NCI-H345 (cell line): ENCODE data around the gene C4orf17.
A peak's percentile ranks its signal among the peaks of the same experiment; 100 is the strongest.
"Not testable (repeated sequence)": the region's sequence is repeated elsewhere in the genome, so short reads cannot be mapped to it uniquely, and the experiment has no call there.

ENCODE experiments used
- DNase-seq: peaks from one replicate; lab custom pipeline; 2025; lab: John Stamatoyannopoulos, UW

Gene C4orf17

DNA sequence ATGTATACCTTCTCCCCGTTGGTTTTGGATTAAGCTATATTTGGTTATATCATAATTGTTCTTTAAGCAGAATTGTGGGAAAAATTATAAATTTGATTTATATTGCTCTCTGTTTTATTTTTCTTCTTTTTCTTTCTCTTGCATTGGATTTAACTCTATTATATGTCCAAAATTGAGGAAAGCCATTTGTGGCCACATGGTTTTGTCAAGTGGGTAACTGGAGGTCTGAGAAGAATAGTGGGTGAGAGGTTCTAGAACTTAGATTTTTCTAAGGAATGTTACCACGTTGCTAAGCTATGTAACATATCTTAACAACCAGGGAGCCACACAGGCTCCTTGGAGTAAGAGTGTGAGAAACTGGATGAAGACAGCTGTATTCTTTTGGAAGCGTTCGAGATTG lies at the start of gene C4orf17:
Gene C4orf17, plus strand, starts transcription at position 301 of the 400 bp plus-strand sequence. CDS start 2,061 bp downstream, outside the sequence.
- no peak for DNase-seq

DNA sequence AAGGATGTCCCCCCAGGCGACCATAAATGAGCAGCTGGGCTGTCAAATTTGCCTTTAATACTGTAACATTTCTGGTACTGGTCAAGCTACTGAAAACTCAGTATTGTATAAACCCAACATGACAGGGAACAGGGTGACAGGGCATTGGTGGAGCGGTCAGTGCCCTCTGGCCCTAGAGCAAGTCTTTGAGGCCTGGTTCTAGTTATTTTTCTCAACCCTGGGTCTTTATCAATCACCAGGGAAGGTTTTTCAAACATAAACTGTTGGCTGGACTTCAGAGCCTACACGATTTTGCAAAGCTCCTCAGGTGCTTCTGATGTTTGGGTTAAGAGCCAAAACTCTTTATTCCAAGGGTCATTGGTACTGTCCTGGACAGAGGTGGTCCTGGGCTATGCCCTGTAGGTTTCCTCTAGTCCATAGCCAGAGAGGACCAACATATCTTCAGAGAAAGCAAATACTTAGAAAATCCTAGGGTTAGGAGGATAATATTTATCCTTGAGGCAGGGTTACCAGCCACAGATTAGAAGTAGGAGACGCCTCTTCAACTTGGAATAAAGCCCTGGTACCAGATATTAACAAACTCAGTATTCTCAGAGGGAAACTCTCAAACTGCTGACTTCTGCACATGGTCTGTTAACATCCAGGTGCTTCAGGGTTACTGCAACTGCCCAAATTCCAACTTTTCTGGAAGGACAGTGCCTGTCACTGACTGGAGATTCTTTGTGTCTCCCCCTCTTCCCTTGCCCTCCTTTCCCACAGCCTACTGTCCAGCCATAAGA lies 49.0 kb upstream of the C4orf17 start:
- no peak for DNase-seq

DNA sequence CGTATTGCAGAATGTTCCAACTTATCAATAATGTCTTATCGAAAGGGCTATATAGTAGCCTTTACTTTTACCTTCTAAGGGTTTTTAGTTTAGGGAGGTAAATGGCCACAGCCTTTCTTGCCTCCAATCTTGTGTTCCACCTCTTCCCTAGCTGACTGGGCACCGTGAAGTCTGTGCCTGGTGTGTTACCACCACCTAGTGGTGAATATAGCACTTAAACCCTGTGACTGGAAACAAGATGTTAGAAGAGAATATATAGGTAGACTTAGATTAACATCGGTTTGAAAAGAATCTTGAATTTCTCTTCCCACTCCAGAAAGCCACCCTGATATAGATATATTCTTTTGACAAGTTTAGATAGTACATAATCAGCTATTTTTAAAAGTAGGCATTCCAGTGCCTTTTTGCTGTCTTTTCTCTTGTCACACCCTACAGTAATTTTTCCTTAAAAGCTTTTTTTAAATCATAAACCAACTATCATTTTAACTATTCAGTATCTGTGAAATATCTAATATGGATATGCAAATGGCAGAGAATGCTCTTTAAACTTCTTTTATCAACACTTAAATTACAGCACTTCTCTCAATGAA lies 47.9 kb upstream of the C4orf17 start:
- DNase-seq, result peak; percentile 66

DNA sequence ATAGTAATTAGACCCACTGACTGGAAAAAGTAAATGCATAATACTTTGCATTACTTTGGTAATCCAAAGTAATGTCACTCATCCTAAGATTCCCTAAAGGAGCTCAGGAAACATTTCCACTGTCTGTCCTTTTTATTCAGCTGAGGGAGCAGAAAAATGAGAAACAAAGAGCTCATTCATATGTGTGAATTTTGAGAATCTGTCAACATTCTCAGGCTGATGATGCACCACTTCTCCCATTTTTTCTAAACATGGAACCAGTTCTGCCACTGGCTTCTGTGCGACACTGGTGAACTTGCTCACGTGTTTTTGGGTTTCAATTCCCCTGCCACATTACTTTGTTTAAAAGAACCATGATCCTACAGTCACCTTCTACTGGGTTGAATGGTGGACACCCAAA lies 47.3 kb upstream of the C4orf17 start:
- no peak for DNase-seq

DNA sequence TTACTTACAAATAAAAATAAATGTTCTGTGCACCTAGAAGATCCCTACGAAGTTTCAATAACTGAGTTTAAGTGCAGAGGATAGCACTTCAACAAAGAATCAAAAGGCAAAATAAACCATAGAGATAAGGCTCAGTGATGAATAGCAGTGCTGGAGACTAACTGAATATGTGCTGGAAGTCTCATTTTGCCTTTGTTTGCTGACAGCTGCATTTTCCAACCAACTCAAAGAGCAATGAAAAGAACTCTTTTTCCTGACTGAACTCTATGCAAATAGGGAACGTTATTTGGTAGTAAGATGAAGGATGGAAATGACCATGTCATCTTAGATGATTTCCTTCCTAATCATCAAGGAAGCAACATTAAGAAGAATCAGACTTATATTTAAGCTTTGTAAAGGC lies 42.9 kb upstream of the C4orf17 start:
- no peak for DNase-seq

DNA sequence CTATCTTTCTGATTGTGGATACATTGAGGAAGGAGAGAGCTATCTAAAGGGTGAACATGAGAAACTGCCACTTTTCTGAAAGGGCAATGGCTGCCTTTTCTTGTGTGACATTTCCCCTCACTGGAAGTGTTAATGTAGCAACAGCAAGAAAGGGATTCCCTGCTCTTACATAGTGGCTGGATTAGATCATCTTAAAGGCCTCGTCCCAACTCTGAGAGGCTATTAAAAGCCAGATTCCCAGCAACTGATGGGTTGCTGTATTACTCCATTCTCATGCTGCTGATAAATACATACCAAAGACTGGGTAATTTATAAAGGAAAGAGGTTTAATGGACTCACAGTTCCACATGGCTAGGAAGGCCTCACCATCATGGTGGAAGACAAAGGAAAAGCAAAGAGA lies 41.9 kb upstream of the C4orf17 start:
- no peak for DNase-seq

DNA sequence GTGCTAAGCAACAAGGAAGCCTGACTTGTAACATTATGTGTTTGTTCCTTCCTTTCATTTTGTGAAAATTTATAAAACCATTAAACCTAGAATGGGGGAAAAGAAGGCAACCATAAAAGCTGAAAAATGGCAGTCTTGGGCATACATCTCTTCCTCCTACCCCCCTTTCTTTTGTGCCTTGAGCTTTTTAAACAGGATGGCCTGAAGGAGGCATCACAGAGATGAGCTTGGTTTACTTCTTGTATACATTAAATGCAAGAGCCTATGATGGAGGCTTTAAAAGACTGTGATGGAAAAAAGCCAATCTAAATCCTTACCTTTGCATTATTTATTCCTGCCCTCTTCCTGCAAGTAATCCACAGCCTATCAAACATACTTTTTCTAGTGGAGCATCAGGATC lies 39.5 kb upstream of the C4orf17 start:
- no peak for DNase-seq

DNA sequence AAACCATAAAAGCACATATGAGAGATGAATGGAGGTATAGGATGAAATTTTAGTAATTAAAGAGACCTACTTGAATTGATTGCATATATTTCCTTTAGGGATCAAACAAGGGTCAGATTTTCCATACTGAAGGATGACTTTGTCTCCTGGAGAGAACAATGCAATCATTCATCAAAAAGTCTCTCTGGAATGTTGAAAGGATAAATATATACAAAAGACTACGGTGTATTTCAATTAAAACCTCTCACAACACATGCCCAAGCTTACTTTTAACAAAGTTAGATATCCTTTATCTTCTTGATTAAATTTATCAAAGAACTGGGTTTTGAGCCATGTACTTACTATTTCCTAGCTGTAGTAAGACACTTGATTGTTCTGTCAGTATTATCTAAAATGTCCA lies 38.9 kb upstream of the C4orf17 start:
- DNase-seq, result no peak

DNA sequence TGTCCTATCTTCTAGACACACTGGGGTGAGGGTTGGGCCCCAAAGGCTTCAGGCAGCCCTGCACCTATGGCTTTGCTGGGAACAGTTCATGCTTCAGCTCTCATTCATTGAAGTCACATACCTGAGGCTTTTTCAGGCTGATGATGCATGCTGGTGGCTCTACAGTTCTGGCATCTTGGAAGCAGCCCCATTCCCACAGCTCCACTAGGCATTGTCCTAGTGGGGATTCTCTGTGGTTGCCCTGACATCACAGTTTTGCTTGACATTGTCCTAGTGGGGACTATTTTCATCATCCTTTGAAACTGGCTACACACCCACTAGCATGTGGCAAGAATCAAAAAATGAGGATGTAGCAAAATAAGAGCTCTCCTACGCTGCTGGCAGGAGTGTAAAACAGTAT lies 37.7 kb upstream of the C4orf17 start:
- no peak for DNase-seq

DNA sequence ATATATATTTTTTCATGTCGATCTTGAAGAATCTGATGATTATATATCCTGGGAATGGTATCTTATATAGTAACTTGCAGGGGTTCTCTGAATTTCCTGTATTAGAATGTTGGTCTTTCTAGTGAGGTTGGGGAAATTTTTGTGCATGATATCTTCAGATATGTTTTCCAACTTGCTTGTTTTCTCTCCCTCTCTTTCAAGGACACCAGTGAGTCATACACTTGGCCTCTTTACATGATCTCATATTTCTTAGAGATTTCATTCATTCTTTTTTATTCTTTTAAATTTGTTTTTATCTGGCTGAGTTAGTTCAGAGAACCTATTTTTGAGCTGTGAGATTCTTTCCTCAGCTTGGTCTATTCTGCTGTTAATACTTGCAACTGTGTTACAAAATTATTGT lies 27.2 kb upstream of the C4orf17 start:
- DNase-seq, result no peak

DNA sequence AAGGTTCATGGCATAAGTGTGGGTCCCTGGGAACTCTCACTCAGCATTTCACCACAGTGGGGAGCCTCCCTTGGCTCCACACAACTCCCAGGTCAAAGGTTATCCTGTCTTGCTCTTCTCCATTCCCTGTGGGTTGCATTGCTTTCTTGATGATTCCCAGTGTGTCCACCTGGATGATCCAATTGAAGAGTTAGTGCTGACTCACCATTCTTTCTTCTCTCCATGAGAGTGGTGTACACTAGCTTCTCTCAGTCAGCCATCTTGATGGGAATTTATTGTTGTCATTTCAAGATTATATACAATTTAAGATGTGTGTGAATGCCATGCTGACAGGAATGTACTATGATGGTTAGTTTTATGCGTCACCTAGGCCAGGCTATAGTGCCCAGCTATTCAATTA lies 25.6 kb upstream of the C4orf17 start:
- DNase-seq, result no peak

DNA sequence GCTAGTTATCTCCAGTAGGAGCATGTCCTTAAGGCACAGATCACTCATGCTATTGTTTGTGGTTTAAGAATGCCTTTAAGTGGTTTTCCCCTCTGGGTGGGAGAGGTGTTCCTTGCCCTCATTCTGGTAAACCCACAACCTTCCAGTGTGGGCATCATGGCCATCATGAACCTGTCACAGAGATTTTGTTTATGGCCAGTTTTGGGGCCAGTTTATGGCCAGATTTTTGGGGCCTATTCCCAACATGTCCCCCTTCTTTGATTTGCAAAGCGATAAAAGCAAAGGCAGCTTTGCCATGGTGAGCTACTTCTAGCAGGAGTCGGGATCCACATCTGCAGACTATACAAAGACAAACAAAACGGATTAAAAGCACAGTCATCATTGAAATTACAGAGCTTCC lies 24.2 kb upstream of the C4orf17 start:
- DNase-seq, result not testable (repeated sequence)

DNA sequence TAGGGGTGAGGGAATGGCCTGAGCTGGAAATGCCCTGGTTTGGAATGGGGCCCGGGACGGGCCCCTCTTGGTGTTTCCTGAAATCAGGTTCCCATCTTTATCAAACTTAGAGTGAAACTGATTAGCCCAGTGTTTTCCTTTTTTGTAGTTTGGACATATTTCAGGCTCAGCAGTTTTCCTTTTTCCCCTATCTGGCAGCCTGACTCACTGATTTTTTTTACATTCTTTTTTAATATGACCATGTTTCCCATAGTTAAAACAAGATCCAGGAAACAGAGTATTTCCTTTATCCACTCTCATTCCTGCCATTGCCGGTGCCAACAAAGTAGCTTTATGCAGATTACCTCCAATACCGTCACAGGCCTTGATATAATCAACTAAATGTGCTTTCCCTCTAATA lies 20.5 kb upstream of the C4orf17 start:
- no peak for DNase-seq

DNA sequence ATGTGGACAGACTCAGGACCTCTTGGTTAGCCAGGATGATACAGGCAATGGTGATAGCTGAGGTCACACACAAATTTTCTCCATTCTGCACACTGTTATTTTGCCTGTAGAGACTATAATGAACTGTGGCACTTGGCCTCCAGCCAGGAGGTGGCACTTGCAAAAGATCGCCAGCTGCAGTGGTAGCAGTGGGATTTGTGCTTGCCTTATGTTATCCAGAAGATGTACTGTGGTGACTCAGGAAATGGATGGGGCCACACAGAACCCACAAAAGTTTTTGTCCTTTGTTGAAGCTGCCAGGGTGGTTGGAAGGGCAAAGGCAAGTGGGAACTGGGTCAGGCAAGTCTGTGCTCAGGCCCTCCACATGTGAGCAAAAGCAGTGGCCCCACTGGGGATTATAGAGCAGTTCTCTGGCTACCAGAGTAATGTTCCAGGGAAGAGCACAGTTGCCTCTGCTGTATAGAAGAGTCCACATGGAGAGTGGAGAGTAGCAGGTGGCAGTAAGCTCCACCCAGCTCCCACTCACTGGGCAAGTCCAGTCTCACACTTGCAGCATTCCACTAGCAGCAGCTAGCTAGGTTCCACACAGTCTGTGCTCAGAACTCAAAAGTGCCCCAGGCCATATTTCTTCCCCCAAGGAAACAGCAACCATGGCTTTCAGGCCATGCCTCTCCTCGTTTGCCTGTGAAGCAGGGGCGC lies 5.9 kb upstream of the C4orf17 start:
- peak; percentile 11 for DNase-seq

DNA sequence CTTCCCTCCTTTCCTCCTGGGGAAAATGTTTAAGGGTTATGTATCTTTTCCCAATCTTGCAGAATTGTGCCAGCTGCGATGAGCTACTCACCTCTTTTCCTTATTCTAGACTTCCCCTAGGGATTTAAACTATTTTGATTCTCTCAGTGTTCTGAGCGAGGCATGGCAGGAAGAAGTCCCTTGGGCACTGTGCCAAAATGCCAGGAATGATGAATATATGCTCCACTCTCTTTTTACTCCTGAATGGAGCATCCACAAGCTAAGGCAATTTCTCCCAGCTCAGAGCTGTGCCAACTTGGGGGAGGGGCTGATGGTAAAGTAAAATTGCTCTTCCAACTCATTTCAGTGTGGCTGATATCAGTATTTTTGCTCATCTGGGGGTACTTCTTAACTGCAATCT lies 4.0 kb upstream of the C4orf17 start:
- peak; percentile 38 for DNase-seq

DNA sequence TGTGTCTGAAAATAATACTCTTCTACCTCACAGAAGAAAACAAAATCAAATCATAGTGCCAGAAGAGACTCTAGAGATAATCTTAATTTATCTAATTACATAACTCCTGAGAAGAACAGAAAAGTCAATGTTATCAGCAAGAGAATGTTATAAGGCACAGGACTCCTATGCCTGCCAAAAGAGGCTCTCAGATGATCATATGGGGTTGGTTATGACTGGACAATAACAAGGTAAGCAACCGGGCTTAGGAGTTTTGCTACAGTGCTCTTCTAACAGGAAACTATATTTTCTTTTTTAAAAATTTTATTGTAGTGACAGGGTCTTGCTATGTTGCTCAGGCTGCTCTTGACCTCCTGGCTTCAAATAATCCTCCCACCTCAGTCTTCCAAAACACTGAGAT lies 3.5 kb upstream of the C4orf17 start:
- DNase-seq, result no peak

DNA sequence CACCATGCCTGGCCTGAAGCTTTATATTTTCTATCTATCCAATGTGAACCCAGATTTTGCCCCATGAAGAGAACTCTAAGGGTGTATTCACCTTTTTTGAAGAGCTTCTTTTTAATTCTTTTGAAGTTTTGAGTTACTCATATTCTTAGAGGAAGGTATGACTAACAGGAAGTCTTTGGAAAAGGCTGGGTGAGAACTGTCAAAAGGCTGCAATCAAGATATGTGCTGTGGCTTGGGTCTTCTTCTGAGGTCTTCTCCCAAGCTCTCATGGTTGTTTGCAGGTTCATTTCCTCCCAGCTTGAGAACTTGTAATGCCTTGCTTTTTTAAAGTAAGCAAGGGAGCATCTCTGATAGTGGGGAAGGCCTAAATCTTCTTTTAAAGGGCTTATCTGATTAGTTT lies 3.1 kb upstream of the C4orf17 start:
- no peak for DNase-seq

DNA sequence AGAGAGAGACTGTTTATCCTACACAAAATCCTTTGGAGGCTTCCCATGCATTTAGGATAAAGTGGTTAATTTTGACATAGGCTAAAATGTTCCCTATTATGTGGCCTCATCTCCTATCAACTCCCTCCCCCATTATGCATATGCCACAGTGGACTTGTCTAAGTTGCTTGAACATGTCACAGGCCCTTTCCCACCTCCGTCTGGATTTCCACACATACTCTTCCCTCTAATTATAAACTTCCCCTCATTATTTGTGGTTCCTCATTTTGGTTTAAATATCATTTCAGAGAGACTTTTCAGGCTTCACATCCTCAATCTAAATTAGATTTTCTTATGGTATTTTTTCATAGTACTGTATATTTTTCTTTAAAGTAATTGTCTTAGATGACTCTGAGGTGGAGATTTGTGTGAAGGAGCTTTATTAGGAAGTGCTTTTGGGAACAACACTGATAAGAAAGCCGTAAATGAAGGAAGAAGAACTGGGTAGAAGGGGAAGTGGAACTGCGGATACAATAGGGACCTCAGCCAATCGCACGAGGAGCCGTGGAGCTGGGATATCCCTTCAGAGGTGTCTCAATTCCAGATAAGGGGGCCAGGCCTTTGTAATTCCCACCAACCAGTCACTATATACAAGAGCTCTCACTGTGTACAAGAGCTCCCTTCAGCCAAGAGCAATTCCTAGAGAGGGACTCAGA lies 7.9 kb downstream of the C4orf17 start:
- no peak for DNase-seq

DNA sequence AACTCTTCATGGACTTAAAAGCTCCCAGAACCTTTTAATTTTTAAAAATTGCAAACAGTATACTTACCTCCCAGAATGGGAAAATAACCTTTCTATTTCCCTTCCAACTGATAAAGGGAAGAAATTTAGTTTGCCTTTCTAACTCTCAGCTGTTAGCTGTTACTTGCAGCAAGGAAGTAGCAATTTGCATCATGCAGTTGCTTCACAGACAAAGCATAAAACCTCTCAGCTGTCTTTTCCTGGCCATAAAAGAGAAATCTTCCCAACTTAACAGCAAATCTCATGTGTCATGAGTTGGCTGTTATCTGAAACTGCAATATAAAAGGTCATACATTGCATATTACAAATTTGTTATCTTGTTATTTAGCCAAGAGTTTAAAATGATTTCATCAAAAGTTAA lies 18.4 kb downstream of the C4orf17 start:
- no peak for DNase-seq

DNA sequence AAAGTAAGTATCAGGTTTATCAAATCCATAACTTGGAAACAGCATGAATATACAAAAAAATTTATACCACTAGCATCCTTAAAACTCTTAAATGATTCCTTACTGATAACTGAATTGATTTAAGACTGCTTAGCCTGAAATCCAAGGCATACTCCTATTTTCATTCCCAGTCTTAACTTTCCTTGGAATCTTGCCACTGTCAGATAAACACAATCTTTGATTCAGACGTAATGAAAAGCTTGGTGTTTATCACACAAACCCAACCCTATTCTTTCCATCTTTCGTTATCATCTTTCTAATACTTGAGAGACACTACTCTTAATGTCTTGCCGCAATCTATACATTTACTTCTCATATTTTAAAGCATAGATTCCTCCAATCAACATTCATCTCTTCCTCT lies 19.1 kb downstream of the C4orf17 start:
- DNase-seq, result no peak

DNA sequence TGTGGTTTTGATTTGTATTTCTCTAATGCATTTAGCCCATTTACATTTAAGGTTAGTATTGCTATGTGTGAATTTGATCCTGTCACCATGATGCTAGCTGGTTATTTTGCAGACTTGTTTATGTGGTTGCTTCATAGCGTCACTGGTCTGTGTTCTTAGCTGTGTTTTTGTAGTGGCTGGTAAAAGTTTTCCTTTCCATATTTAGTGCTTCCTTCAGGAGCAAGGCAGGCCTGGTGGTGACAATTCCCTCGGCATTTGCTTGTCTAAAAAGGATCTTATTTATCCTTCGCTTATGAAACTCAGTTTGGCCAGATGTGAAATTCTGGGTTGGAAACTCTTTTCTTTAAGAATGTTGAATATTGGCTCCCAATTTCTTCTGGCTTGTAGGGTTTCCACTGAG lies 23.9 kb downstream of the C4orf17 start:
- not testable (repeated sequence) for DNase-seq

DNA sequence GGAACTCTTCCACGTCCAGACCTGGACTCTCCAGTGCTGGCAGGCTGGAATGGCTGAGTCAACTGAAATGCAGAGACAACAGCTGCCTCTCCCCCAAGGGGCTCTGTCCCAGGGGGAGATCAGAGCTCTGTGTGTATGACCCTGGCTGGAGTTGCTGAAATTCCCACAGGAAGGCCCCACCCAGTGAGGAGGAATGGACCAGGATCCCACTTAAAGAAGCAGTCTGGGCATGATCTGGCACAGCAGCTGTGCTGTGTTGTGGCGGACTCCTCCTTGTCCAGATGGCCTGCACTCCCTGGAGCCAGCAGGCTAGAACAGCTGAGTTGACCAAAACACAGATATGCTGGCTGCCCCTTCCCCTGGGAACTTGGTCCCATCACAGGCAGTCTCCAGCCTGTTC lies 25.4 kb downstream of the C4orf17 start:
- no peak for DNase-seq

DNA sequence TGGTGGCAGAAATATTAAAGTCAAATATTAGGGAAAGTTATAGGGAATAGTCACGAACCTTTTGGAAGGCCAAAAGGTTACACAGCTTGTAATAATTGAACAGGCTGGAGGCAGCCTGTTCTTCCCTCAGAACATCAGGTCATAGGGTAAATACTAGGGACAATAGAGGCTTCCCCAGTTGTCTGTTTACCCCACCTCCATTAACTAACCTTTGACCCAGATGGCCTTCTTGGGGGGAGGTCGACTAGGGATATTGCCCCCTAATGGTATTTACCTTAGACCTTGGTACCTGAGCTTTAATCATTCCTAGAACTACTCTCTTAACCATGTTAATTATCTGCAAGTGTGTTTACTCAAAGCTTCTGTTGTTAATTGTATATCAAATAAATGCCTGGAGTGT lies 26.0 kb downstream of the C4orf17 start:
- DNase-seq, result no peak
